C4-2B (cell line): ENCODE data around the gene STEAP1B.
"Not testable (repeated sequence)": the region's sequence is repeated elsewhere in the genome, so short reads cannot be mapped to it uniquely, and the experiment has no call there.

ENCODE experiments used
- ZFX ChIP-seq: fragments of 450-650 bp; IDR thresholded peaks from 2 replicates; pipeline ENCODE4 v1.6.1; 2017
- TF ChIP-seq, protein P1 (sequence below): fragments of 450-650 bp; conservative IDR thresholded peaks from 2 replicates; pipeline ENCODE4 v1.5.1; 2017; ENCODE audit warnings: mild to moderate bottlenecking

DNA sequence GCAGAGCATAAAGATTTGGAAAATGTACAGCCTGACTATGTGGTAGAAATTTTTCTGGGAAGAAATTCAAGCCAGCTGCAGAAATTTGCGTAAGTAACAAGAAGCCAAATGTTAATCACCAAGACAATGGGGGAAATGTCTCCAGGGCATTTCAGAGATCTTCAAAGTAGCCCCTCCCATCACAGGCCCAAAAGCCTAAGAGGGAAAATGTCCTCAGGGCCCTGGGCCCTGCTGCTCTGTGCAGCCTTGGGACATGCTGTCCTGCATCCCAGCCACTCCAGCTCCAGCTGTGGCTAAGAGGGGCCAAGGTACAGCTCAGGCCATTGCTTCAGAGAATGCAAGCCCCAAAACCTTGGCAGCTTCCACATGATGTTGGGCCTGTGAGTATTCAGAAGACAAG lies 19.6 kb upstream of the STEAP1B start:
- TF ChIP-seq, protein P1, sequence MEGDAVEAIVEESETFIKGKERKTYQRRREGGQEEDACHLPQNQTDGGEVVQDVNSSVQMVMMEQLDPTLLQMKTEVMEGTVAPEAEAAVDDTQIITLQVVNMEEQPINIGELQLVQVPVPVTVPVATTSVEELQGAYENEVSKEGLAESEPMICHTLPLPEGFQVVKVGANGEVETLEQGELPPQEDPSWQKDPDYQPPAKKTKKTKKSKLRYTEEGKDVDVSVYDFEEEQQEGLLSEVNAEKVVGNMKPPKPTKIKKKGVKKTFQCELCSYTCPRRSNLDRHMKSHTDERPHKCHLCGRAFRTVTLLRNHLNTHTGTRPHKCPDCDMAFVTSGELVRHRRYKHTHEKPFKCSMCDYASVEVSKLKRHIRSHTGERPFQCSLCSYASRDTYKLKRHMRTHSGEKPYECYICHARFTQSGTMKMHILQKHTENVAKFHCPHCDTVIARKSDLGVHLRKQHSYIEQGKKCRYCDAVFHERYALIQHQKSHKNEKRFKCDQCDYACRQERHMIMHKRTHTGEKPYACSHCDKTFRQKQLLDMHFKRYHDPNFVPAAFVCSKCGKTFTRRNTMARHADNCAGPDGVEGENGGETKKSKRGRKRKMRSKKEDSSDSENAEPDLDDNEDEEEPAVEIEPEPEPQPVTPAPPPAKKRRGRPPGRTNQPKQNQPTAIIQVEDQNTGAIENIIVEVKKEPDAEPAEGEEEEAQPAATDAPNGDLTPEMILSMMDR, result not testable (repeated sequence)
- TF ChIP-seq ZFX, result not testable (repeated sequence)
